Fibroblast of peridontal ligament (primary cell): ENCODE data around the gene ATP5F1C.
A peak's percentile ranks its signal among the peaks of the same experiment; 100 is the strongest.
"Not testable (repeated sequence)": the region's sequence is repeated elsewhere in the genome, so short reads cannot be mapped to it uniquely, and the experiment has no call there.

Source experiments
- DNase-seq: peaks from one replicate; pipeline ENCODE4 v3.0.0-alpha.2; 2010; ENCODE audit errors: extremely low read depth

The ATP5F1C gene

DNA sequence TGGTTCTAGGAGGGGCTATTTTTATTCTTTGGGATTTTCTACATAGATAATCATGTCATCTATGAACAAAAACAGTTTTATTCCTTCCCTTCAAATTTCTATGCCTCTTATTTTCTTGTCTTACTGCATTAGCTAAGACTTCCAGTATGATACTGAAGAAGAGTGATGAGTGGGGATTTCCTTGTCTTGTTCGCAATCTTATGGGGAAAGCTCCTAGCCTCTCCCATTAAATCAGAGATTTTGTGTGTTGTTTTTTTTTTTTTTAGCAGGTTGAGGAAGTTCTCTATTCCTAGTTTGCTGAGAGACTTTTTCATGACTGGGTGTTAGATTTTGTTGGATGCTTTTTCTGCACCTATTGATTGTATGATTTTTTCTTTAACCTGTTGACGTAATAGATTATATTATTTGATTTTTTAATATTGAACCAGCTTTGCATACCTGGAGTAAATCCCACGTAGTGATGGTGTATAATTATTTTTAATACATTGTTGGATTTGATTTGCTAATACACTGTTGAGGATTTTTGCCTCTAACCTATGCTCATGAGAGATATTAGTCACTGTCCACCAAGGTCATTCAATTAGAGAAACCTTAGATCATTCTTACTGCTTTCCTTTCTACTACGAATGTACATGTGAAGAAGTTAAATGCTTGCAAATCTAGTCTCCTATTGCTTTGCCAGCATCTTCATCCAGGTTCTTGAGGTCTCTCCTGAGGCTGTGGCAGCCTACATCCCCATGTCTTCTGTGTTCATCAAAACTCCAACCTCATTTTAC is 6.5 kb downstream of the ATP5F1C start:
- no peak for DNase-seq

DNA sequence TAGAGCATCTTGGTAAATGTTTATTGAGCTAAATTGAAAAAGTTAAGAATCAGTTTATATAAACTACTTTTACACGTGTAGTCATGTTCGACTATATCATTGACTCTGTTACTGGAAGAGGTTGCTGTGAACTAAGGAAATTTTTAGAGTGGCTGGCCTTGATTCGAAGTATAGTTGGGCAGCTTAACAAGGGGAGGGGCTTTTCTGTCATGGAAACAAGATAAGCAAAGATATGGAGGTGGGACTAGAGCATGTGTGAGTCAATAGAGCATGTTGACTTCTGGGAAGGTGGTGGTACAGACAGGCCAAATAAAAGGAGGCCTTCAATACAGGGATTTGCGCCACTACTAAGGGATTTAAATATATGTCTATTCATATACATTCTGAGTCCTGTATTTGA is 7.6 kb downstream of the ATP5F1C start:
- peak; percentile 47 for DNase-seq

DNA sequence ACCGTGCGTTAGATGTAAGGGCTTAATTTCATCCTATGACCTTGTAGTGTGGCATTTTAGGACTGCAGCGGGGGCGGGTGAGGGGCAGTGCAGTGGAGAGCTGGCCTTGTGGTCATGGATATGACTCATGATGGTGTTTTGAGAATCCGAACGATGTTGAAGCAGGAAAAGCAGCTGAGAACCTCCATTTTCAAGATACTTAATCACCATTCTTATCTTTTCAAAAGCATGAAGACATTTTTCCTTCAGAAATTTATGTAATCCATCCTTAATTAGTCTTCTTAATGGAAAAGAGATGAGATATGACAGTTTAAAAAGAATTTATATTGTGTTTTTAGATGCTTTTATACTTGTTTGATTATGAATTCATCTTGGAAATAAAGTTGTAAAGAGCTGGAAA is 9.6 kb downstream of the ATP5F1C start:
- peak; percentile 93 for DNase-seq

DNA sequence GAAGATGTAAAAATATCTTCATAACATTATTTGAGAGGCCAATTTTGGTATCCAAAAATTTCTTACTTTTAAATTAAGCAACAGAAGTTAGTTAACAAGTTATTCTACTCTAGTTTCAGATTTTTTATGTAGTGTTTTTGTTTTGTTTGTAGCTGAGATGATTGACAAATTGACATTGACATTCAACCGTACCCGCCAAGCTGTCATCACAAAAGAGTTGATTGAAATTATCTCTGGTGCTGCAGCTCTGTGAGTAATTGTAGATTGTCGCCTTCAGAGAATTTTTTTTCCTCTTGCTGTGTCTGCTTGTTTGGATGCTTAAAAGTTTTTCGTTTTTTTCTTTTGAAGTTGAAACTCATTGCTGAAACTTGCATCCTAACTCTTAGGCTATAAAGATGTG is 14.6 kb downstream of the ATP5F1C start:
- no peak for DNase-seq

DNA sequence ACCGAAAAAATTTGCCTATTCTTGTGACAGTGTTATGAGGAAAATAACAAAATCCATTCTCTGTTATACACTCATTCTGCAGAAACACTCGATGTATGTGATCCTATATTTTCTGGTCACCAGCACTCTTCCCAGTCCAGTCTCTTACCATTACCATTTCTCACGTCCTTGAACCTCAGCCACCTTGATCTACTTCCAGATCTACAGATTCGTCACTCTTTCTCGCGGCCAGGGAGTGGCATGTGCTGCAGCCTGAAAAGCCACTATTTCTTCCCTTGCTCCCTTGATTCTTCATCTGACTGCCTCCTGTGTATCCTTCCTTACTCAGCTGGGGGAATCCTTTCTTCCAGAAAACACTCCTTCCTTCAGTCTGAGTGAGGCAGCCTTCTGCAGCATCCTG is 16.2 kb downstream of the ATP5F1C start:
- DNase-seq: no peak

DNA sequence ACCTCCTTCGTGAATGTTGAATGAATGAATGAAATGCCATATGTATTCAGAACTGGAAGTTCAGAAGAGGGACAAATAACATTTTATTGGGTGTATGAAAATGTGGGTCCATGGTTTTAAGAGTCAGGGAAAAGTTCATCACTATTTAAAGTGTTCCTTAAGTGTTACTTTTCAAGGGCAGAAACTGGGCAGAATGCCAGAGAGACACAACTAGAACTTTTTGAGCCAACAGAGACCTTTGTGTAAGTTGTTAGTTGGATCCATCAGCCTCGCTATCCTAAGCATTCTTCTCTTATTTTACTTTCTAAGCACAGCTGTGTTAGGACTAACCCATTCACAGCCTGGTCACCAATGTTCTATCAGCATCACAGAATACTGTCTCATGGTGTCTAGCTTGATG is 16.8 kb downstream of the ATP5F1C start:
- DNase-seq: no peak

DNA sequence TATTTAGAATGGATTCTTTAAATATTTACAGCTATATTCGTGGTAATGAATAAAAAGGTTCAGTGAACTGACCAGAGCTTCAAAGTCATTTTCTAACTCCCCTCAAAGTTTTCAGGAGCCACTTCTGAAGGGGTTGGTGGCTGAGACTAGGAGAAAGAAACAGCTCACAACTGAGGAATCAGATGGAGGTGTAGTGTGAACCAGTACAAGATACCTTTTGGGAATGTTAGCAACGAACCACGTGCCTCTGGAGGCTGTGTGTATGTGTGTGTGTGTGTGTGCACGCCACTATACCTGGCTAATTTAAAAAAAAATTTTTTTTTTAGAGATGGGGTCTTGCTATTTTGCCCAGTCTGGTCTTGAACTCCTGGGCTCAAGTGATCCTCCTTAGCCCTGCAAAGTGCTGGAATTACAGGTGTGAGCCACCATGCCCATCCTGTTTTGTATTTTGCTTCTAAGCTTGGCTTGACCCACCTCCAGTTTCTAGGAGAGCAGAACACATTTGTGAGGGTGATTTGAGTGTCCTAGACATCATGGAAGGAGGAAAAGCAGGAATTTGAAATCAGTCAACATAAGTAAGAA is 20.8 kb downstream of the ATP5F1C start:
- DNase-seq: no peak

DNA sequence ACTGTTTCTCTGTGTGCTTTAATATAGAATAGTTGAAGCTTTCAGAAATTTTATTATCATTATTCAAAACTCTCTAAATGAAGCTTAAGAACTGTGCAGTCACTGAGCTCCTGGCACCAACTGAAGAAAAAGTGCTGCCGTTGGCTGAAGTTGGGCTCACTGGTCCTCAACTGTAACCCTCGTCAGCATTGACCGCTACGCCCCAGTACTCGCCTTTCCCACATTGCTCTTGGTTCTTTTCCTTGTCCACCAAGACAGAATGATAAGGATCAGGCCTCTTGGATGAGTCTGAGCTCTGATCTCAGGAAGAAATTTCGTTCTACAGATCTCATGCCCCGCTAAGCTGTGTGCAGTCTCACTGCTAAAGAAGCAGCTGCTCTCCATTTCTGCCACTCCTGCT is 22.5 kb downstream of the ATP5F1C start:
- DNase-seq: no peak

DNA sequence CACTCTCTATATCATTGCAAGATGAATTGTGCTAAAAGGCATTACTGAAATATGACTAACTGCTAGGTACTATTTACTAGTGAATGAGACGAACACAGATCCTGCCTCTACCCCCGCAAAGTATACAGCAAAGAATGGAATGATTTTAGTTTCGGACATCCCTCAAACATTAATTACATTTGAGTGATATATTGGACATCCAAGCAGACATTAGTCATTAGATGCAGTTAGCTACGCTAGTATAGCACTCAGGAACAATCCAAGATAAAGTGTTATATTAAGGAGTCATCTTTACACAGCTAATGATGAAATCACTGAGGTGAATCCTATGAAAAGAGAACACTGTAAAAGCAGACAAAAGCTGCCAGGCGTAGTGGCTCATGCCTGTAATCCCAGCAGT is 23.0 kb downstream of the ATP5F1C start:
- DNase-seq: no peak

DNA sequence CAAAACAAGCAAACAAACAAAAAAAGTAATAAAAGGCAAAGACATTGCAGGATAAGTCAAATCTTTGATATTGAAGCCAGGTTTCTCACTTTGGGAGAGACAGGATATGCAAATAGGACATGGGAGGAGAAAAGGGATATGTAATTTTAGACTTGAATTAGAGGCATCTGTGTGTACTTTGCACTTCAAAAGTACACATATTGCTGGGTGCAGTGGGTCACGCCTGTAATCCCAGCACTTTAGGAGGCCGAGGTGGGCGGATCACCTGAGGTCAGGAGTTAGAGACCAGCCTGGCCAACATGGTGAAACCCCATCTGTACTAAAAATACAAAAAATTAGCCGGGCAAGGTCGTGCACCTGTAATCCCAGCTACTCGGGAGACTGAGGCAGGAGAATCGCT is 23.8 kb downstream of the ATP5F1C start:
- not testable (repeated sequence) for DNase-seq

DNA sequence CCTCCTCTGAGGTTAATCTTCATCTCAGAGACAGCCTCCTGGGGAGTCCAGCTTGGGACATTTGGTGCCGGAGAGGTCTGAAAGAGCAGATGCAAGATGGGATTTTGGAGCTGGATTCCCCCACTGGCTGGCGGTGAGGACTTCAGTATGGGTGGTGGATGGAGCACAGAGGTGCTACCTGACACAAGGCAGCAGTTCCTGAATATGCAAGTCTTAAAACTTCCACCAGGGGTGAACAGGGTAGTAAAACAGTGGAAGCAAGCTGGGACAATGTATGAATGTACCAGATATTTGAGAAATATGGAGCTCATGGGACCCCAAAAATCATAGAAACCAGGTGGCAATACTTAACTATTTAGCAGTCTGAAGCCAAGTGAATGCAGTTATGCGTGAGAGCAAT is 25.5 kb downstream of the ATP5F1C start:
- DNase-seq: no peak

DNA sequence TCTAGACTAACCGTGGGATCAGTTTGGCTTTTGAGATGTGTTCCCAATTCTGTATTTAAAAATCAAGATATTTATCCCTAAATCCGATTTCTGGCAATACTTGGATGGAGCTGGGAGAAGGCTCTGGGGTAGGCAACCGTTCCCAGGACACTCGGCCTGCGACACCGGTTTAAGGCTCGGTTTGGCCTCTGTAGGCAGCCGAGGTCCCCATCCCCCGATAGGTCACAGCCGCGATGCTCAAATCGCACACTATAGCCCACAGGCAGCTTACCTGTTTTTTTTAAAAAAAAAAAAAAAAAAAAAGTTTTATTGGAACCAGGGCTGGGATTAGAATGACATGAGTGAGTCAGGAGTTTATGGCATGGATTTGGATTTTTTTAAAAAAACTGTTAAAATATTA is 29.6 kb downstream of the ATP5F1C start:
- no peak for DNase-seq

DNA sequence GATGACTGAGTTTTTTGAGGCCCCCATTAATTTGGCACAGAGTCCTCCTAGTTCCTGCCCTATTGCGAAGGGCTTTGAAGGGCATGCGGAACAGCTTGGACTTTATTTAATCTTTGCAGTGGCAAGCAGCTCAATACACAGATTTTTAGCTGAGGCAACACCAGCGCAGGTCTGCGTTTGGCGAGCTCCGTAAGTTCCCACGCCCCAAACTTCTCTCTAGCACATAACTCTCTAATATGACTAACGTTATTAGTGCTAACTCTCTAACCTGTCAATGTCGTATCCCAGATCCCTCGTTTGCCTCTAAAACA is 30.0 kb downstream of the ATP5F1C start:
- no peak for DNase-seq

DNA sequence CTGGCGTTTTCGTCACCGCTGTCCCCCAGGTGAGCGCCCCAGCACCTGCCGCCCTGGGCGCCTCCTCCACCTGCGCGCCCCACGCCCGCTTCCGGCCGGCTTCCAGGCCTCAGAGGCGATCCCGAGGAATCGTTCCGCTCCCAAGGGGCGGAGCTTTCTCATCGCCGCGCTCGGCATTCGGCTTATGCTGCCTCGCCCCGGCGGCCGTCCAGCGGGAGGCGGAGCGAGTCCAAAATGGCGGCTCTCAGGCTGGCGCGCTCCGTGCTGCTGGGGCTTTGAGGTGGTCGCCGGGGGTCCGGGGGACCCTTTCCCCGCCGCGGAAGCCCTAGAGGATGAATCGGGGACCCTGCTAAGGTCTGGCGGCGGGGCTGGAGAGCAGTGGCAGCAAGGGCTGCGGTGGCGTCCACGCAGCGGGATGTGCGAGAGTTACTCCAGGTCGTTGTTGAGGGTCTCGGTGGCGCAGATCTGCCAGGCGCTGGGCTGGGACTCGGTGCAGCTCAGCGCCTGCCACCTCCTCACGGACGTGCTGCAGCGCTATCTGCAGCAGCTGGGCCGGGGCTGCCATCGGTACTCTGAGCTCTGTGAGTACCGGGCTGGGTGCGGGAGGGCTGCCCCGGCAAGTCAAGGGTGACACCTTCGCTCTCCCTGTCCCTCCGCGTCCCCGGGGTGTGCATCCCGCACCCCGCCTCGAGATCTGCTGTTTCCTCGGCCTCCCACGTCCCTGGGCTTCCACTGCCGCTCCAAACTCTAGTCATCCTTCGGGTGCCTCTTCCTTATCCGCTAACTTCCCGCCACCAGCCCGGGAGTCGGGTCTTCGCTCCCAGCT is 30.5 kb downstream of the ATP5F1C start, which contains the start of gene TAF3:
Gene TAF3 (plus strand): TSS at position 211 of the 826 bp plus-strand sequence. CDS start 205 bp downstream, at position 416.
- peak; percentile 77 for DNase-seq

DNA sequence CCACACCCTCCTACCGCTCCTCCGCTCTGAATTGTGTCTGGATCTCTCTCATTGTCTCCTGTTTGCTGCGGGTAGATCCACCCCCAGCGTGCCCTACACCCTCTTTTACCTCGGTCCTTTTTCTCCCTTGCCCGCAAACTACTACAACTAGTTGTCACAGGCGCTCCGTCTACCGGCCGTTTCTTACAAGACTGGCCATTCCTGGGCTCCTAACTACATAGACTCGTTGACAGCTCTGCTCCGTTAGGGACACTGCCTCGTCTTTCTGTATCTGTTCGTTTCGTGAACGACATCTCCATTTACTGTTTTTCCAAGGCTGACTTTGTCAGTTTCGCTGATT is 31.1 kb downstream of the ATP5F1C start:
- DNase-seq: peak; percentile 52

DNA sequence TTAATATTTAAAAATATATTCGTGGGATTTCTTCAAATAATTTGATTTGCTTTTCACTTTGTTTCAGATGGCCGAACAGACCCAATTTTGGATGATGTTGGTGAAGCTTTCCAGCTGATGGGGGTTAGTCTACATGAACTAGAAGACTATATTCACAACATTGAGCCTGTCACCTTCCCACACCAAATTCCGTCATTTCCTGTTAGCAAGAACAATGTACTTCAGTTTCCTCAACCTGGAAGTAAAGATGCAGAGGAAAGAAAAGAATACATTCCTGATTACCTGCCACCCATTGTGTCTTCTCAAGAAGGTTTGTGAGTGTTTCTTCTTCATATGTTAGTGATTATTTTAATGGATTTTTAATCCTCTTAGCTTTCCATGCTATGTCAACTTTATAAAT is 36.3 kb downstream of the ATP5F1C start:
- no peak for DNase-seq

DNA sequence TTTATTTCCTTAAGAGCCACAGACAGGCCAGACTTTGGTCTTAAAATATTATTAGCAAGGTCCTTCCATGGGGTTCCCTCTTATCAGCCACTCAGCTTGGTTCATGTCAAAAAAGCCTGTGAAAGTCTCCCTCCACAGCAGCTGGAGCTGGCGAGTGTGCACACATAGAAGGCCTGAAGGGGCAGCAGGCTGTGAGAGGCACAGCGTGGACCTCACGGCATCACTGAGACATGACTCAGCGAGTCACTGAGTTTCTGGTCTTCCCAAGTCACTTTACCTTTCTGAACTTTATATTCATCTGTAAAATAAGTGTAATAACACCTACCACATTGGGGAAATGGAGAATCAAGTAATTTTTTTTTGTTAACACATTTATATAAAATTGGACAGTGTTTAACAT is 39.0 kb downstream of the ATP5F1C start:
- peak; percentile 16 for DNase-seq

DNA sequence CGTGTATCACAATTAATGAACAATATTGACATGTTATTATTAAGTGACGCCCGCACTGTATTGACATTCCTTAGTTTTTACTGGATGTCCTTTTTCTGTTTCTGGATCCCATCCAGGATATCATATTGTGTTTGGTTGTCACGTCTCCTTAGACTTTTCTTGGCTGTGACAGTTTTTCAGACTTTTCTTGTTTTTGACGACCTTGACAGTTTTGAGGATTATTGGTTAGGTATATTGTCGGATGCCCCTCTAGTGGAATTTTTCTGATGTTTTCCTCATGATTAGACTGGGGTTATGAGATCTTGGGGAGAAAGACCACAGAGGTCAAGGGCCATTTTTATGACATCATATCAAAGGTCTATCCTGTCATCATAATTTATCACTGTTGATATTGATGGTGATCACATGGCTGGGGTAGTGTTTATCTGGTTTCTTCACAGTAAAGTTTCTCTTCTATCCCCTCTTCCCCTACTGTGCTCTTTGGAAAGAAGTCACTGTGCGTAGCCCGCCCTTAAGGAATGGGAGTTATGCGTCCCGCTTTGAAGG is 41.4 kb downstream of the ATP5F1C start:
- DNase-seq: no peak

DNA sequence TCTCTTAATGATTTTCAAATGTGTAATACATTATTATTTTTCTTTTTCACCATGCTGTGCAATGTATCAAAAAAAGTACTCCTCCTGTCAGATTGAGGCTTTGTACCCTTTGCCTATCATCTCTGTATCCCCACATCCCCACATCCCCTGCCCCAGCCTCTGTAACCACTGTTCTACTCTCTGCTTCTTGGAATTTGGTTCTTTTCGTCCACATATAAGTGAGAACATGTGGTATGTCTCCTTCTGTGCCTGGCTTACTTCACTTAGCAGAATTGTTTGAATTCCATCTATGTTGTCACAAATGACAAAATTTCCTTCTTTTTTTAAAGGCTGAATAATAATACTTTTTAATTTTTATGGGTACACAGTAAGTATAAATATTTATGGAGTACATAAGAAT is 44.1 kb downstream of the ATP5F1C start:
- peak; percentile 8 for DNase-seq

DNA sequence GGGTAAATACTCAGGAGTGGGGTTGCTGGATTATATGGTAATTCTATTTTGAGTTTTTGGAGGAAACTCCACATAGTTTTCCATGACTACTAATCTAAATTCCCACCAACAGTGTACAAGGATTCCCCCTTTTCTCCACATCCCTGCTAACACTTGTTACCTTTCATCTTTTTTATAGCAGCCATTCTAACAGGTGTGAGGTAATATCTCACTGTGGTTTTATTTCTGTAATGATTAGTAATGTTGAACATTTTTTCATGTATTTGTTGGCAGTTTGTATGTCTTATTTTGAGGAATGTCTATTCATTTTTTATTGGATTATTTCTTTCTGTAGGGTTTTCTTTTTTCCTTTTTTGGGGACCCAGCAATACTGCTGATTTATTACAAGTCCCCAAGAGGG is 45.2 kb downstream of the ATP5F1C start:
- no peak for DNase-seq

DNA sequence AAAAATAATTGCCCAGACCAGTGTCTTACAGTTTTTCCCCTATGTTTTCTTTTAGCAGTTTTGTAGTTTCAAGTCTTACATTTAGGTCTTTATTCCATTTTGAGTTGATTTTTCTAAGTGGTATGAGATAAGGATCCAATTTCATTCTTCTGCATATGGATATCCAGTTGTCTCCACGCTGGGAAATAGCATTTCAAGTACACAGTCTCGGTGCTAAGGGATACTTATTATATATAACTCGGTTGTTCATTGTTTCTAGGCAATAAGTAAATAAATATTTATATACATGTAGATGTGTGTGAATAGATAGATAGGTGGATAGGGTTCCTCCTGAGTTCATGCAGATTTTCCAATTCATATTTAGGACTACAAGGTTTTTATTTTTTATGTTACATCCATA is 46.3 kb downstream of the ATP5F1C start:
- DNase-seq: no peak

DNA sequence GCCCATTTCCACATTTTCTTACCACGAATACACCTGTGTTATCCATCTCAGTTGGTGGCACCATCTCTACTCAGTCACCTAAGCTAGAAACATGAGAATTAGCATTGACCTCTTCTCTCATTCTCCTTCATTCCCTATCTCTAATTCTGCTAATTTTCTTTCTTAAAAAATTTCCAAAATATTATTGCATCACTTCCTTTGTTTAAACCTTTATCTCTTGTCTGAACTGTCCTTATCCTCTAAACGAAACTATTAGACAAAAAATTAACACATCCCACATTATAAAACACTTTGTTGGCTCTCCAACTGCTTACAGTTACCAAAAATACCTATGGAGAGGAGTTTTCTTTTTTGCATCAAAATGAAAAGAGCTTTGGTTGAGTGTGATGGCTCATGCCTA is 48.6 kb downstream of the ATP5F1C start:
- DNase-seq: no peak

DNA sequence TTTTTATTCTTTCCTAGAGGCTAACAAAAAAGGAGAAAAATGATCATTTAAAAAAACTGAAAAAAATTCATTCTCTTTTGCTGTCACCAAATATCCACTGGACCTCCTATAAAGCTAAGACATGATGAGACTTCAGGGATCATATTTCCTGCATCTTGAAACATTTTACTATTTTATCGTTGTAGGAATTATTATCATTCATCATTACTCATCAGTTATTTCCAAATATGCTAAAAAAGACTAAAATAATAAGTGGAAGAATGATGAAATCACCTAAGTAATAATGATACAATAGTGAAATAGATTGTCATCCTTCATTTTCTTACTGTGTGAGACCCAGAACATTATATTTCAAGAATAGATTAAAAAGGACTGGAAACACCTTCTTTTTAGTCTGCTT is 58.6 kb downstream of the ATP5F1C start:
- peak; percentile 38 for DNase-seq
